HG03139 (cell line): ENCODE data around the gene EMILIN2.
"Not testable (repeated sequence)": the region's sequence is repeated elsewhere in the genome, so short reads cannot be mapped to it uniquely, and the experiment has no call there.

Experiments used
- ATAC-seq: cut with Tn5 transposase; IDR thresholded peaks from one replicate; pipeline ENCODE4 v1.9.1; 2021; ENCODE audit not compliant: unreplicated experiment

The EMILIN2 gene

GRCh38 chr18:2914185-2914880, 67.5 kb downstream of the EMILIN2 start:
- no peak for ATAC-seq

- no peak for ATAC-seq
These were observed 68.1 kb downstream of the EMILIN2 start for GRCh38 chr18:2914881-2915240.

GRCh38 chr18:2915486-2915885, 68.7 kb downstream of the EMILIN2 start:
- not testable (repeated sequence) for ATAC-seq

DNA sequence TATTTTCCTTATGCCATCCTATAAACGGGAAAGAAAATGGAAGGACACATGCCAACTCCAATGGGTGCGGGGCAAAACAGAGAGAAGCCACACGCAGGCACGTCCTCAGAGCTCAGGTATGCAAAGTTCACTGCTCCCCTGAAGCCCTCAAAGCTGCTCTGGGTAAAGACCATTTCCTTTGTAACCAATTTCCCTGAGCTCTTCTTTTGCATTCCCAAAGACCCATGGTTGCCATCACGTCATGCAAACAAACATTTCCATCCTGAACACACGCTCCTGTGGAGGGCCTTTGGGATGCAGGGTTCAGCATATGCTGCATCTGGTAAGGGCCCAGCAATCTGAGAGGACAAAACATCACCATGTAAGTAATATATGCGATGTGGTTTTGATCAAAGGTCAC, 69.4 kb downstream of the EMILIN2 start:
- ATAC-seq: no peak

- ATAC-seq: no peak
These were observed 70.6 kb downstream of the EMILIN2 start for GRCh38 chr18:2917259-2918047.

GRCh38 chr18:2918761-2919550, 72.2 kb downstream of the EMILIN2 start:
- no peak for ATAC-seq

DNA sequence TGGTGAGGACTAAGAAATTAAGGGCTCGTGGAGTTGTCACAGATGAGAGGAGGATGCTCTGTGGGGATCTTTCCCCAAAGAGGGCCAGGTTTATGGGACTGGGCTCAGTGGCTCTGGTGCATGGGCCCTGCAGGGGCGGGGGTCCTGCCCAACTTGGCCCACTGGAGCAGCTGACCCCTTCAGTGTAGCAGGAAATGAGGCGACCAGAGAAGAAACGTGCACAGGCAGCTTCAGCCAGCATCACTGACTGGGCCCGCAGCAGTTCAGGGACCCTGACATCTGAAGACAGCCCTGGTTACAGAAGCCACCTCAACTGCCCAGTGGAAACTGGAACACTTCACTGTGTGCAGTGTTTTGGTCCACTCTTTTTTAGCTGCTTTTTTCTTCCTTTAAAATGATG, 72.8 kb downstream of the EMILIN2 start:
- ATAC-seq: no peak

- no peak for ATAC-seq
These were observed 73.2 kb downstream of the EMILIN2 start for GRCh38 chr18:2920027-2920426.

- no peak for ATAC-seq
These were observed 73.9 kb downstream of the EMILIN2 start for GRCh38 chr18:2920546-2921343.

- no peak for ATAC-seq
These were observed 75.0 kb downstream of the EMILIN2 start for GRCh38 chr18:2921778-2922177.

GRCh38 chr18:2923464-2923863, 76.7 kb downstream of the EMILIN2 start:
- no peak for ATAC-seq

- no peak for ATAC-seq
These were observed 78.1 kb downstream of the EMILIN2 start for GRCh38 chr18:2924920-2925319.

DNA sequence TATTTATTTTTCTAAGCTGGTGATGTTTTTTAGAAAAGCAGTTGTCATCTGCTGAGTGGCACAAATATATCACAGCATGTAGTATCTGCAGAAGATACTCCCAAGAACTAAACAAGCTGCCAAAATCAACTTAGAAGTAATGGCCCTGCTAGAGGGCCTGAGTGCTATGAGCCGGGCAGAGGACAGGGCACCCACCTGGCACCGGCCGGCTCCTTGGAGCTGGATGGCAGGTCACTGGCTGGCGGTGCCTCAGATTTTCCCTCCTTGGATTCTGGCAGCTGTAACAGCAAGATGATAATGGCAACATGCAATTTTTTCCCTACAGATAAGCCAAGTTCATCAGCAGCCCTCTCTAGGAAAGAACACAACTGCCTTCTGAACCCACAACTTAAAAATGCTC, 79.7 kb downstream of the EMILIN2 start:
- no peak for ATAC-seq

DNA sequence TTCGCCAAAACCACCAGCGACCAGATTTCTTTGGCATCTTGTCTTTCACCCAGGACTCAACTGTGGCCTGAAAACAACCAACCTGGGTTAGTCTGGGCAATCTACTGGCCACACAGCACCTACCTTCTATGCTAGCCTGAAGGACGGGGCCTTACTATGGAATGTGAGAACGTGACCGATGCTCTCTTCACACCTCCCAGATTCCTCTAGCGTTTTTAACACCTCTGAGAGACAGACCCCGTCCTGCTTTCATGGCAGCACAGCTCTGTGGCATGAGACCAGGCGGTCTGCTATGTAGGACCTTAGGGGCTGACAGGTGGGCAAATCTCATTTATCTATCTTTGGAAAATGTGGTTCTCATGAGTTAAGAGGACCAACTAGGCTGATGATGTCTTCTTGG, 80.9 kb downstream of the EMILIN2 start:
- ATAC-seq: no peak

GRCh38 chr18:2932247-2933181, 85.7 kb downstream of the EMILIN2 start:
- ATAC-seq: no peak

DNA sequence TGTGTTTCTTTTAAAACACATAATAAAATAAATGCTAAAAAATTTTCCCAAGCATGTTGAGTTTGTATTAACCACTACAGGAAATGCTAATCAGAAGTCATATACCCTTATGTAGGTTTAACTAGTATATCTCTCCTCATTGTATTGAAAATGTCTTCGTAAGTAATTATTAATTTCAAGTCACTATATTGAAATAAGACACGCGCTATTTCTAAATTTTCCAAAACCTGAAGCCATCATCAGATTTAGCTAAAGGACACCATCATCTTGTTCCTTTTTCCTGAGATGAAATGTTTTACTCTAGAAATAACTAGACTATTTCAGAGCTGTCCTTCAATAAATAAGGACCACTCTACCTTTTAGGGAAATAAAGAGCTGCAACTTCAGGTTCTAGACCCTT, 87.2 kb downstream of the EMILIN2 start:
- ATAC-seq: no peak

DNA sequence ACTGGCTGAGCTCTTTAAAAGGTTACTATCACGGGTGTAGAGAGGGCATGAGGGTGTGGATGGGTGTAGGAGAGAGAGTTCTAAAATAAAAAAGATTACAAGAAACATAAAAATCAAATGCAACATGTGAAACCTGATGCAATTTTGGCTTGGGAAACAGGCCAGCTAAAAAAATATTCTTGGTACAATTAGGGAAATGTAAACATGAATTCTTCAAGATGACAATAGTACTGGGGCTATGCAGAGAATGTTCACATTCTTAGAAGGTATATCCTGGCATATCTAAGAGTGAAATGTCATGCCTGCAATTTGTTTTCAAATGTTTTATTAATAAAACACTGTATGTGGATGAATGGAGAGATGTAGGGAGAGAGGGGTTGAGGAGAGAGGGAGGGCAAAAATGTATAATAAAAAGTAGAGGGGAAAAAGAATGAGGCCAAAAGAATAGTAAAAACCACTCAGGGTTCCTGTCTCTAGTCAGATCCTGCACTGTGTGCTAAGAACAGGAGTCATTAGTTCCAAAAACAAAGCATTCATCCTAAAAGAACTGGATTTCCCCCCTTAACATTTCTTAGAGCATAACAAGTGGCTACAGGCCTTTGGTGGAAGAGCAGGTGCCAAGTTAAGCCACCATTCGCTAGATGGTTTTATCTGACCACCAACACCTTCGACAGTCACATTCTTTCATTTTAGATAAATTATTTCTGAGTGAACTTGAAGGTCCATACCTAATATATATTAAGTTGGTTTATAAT, 88.8 kb downstream of the EMILIN2 start:
- ATAC-seq: no peak

GRCh38 chr18:2939317-2939716, 92.5 kb downstream of the EMILIN2 start:
- no peak for ATAC-seq

GRCh38 chr18:2948038-2948437, 101.2 kb downstream of the EMILIN2 start:
- ATAC-seq: no peak
